Stimulated activated CD8-positive, alpha-beta memory T cell treated with anti-CD3 and anti-CD28 coated beads, Interleukin-12 subunit alpha, Interleukin-12 subunit beta, amount 100 ng/mL, for 1 hour (primary cell): ENCODE measurements around the gene INTS11.
A peak's percentile ranks its signal among the peaks of the same experiment; 100 is the strongest.
"Not testable (repeated sequence)": the region's sequence is repeated elsewhere in the genome, so short reads cannot be mapped to it uniquely, and the experiment has no call there.

Experiments used
- DNase-seq: peaks from one replicate; pipeline ENCODE4 v3.0.0-alpha.2; 2020; ENCODE audit warnings: low read depth

The INTS11 gene

DNA sequence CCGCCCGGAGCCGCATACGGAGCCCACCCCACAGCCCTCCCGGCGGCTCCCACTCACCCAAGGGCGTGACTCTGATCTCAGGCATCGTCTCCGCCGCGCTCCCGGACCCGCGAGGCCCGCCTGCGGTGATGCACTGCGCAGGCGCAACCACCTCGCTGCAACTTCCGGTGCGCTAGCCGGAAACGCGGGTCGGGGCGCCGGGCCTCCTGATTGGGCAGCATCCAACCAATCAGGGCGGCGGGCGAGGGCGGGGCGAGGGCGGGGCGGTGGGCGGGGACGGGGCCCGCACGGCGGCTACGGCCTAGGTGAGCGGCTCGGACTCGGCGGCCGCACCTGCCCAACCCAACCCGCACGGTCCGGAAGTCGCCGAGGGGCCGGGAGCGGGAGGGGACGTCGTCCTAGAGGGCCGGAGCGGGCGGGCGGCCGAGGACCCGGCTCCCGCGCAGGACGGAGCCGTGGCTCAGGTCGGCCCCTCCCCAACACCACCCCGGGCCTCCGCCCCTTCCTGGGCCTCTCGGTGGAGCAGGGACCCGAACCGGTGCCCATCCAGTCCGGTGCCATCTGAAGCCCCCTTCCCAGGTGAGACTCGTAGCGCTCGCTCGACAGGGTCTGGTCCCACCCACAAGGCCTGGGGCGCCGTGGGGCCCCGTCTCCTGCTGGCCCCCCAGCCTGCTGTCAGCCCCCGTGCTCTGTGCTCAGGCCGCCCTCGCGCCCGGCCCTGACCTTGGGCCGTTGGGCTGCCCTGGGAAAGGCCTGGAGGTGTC, at the start of gene INTS11, which contains the start of gene CPTP:
INTS11 (minus strand) TSS at position 137 of the 764 bp plus-strand sequence; CDS start at position 85, 52 bp downstream.
CPTP (plus strand) TSS at position 279 of the 764 bp plus-strand sequence. CDS start 2,109 bp downstream, outside the sequence.
- DNase-seq: peak; percentile 95

DNA sequence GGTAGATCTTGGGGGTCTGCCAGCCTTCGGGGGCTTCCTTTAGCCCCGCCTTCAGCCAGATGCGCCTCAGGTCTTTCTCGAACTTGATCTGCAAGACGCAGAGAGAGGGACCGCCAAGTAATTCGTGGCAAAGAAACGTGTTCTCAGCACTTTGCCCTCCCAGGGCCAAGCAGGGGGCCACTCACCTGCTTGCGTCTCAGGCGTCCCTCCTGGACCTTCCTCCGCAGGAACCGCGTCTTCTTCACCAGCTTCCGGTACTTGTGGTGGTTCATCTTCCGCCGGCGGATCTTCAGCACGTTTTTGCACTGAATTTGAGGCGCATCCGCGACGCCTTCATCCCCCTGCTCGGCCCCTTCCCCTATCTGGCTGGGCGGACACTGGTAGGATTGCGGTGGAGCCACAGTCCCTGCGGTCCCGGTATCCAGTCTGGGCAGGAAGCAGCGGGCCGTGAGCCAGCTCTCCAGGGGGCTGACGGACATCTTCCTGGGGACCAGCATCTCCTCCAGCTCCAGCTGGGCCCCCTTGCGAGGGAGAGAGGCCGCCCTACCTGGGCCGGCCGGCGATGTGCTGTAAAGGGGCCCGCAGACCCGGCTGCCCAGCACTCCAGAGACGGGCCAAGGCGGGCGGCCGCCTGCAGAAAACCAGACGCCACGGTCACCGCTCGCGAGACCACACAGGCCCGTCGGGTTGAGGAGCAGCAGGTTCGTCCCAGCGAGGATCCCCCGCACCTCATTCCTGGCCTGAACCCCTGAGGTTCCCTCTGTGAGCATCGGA, 49.5 kb upstream of the INTS11 start:
- DNase-seq: no peak

DNA sequence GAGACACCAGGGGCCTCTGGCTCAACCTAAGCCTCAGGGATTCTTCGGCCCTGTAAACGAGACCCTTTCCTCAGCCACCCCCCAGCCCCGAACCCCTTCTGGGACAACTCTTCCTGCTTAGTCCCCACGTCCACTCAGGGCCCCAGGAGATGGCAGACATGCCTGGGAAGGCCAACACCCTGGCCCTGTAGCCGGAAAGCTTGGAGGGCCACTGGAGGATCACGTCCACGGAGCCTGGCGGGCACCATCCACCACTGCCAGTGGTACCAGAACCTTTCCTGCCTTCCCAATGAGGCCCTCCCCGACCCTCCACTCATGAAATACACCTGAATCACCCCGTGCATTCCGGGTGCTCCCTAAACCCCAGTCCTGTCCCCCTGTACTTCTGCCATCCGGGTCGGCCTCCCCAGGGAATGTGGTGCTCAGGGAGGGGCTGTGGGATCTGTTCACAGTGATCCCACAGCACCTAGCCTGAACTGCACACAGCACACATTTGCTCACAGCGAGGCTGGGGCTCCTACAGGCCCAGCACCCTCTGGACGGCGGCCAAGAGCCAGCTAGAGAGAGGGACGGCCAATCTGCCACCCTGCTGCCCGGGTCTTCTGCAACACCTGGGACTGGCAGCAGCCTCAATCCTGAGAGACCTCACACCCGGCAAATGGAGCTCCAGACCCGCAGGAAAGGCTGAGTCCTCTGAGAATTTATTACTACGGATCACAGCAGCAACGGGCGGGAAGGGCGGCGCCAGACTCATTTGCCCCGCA, 48.8 kb upstream of the INTS11 start:
- no peak for DNase-seq

DNA sequence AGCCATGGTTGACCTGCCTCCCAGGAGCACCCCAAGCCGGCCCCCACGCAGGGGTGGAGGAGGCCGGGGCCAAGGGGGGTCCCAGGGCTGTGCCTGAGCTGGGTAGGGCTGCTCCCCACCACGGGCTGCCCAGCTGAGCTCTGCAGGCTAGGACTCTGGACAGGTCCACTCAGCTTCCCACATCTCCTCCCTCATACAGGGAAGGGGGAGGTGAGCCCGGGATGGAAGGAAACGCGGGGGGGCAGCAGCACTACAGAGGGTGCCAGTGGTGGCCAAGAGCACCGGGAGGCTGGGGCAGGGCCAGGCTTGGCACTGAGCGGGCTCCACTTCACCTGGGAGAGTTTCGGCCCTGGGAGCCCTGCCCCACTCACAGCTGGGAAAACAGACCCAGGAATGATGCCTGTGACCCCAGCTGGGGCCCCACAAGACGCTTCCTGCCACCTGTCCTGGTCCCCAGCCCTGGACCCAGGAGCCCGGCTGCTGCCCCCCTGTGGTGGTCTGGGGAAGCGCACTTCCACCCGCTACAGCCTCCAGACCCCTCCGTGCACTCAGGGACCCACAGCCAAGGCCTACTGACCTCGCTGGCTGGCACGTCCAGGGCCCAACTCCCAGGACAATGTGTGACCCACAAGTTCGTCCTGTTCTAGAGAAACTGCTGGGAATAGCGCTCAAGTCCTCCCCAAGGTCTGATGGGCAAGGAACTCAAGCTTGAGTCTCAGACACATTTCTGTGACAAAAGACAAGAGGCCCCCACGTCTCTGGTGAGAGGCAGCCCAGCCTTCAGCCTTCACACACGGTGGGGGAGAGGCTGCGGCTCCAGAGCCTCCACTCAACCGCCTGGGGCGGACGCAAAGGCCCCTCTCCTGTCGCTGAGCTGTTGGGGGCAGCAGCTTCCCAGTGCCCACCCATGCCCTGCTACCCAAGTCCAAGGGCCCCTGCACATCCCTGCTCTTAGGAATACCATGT, 47.6 kb upstream of the INTS11 start:
- DNase-seq: peak; percentile 55

DNA sequence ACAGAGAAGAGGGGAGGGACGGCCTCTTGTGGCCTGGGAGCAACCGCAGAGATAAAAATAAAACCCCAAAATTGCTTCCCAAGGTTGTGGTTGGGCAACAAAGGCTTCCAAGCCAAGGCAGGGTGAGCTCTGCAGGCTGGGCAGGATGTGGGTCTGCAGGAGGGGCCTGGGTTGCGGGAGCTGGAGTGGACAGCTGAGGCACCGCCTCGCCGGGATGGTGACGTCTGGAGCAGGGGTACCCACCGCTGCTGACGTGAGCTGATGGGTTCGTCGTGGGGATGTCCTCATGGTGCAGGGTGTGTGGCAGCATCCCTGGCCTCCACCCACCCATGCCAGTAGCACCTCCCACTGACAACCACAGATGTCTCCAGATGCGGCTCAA, 46.9 kb upstream of the INTS11 start:
- peak; percentile 34 for DNase-seq

DNA sequence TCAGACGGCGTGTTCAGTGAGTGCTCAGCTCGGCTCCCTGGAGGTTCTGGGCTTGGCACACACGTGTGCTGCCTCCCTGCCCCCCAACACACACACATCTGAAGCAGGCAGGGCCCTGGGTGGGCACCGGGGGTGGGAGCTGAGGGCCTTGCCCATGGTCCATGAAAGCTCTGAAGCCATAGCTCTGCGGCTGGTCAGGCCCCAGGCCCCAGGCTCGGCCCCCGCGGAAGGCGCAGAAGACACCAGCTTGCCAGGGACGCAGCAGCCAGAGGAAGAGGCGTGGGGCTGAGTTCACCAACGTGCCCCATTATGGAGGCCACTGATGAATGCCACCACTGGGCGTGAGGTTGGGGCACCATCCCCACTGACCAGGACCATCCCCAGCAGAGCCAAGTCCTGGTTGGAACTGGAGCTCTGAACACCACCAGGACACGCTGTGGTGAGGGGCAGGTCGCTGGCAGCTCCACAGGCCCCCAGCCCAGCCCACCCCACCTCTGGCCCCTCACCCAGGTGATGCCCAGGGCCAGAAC, 46.4 kb upstream of the INTS11 start:
- no peak for DNase-seq

DNA sequence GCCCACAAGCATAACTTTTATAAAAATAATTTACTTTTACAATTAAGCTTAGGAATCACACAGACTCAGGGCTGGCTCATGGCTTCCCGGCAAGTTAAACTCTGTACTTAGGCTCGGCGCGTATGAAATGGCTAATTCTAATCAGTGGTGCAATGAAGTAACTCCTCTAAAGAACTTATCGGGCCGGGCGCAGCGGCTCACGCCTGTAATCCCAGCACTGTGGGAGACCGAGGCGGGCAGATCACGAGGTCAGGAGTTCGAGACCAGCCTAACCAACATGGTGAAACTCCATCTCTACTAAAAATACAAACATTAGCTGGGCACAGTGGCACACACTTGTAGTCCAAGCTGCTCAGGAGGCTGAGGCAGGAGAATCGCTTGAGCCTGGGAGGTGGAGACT, 45.6 kb upstream of the INTS11 start:
- not testable (repeated sequence) for DNase-seq

DNA sequence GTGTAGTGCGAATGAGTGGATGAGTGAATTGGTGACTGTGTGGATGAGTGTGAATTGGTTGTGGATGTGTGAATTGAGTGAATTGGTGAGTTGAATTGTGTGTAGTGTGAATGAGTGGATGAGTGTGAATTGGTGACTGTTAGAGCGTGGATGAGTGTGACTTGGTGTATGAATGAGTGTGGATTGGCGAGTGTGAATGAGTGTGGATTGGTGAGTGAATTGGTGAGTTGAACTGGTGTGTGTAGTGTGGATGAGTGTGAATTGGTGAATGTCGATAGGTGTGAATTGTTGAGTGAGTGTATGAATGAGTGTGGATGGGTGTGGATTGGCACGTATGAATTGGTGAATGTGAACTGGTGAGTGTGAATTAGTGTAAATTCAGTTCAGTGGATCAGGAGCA, 42.9 kb upstream of the INTS11 start:
- DNase-seq: no peak

DNA sequence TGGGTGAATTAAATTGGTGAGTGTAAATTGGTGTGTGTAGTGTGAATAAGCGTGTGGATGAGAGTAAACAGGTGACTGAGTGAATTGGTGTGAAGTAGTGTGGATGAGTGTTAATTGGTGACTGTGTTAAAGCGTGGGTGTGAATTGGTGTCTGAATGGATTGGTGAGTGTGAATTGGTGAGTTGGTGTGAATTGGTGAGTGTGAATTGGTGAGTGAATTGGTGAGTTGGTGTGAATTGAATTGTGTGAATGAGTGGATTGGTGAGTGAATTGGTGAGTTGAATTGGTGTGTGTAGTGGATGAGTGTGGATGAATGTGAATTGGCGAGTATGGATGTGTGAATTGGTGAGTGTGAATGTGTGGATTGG, 42.2 kb upstream of the INTS11 start:
- no peak for DNase-seq

DNA sequence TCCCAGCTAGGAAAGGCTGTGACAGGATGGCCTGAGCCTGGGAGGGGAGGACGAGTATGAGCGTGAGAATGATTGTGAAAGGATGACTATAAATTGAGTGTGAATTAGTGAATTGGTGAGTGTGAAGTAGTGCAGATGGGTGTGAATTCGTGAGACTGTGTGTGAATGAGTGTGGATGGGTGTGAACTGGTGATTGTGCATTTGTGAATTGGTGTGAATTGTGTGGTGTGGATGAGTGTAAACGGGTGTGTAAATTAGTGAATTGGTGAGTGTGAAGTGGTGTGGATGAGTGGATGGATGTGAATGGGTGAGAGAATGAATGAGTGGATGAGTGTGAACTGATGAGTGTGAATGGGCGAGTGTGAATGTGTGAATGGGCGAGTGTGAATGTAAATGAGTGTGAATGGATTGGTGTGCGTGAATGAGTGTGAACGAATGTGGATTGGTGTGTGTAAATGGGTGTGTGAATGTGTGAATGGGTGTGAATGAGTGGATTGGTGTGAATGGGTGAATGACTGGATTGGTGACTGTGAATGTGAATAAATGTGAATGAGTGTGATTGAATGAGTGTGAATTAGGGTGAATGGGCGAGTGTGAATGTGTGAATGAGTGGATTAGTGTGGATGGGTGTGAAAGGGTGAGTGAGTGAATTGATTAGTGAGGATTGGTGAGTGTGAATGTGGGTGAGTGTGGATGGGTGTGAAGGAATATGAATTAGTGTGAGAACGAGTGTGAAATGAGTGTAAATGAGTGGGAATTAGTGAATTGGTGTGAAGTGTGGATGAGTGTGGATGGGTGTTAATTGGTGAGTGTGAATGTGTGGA, 41.6 kb upstream of the INTS11 start:
- no peak for DNase-seq

DNA sequence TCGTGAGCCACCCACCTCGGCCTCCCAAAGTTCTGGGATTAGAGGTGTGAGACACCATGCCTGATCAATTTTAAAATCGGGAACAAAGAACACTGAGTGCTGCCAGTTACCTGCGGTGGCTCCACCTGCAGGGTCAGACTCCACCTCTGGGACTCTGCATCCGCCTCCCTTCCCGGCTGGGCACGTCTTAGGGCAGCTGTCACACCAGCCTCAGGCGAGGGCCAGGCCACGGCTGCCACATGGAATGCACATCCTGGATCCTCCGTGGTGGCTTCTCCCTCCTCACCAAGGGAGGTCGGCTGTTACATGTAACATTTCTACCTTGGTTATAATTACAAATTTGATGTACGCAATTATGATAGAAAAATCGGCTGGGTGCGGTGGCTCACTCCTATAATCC, 39.8 kb upstream of the INTS11 start:
- DNase-seq: no peak

DNA sequence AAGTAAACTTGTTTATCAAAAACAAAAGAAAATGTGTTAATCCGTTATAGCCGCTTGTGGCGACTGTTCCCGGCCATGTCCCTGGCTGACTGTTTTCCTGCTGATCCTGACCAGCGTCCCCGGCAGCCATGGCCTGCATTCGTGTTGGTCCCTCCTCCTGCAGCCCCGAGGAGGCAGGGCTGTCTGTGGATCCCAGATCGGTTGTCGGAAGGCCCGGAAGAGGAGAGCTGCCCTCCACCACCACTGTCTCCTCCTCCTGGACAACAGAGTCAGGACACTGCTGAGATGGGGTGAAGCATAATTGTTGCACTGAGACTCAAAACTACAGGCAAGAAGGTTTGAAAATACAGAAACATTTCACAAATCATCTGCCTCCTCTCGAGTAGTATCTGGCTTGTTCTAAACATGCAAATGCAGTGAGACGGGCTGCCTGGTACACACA, 37.5 kb upstream of the INTS11 start:
- no peak for DNase-seq

DNA sequence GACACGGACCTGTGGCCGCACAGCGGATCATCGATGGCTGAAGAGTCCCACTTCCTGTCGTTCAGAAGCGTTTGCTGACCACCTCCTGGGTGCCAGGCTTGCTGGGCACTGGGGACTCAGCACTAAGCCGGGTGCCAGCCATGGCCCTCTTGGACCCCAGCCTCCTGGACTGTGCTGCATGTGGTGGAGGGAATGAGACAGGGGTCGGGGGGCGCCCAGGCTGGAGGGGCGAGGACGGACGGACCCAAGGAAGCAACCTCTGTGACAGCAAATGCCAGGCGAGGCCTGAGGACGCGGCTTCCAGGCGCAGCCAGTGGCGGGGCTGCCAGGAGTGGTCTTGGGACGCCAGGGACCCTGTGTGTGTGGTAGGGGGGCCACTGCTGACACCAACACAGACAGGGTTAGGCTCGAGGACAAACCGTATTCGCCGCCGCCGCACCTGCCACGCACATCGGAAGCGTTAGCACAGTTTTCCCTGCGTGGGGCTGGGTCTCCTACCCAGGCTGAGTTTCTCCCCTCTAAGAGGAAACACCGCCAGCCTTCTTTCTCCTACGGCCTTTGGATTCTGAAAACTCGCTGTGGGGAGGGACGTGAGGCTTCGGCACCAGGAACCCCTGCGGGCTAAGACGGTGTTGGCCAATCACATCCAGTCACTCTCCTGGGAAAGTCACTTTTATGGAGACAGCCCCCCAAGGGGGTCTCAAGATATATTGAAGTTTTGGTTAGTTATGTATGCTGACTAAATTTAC, 36.9 kb upstream of the INTS11 start:
- no peak for DNase-seq

DNA sequence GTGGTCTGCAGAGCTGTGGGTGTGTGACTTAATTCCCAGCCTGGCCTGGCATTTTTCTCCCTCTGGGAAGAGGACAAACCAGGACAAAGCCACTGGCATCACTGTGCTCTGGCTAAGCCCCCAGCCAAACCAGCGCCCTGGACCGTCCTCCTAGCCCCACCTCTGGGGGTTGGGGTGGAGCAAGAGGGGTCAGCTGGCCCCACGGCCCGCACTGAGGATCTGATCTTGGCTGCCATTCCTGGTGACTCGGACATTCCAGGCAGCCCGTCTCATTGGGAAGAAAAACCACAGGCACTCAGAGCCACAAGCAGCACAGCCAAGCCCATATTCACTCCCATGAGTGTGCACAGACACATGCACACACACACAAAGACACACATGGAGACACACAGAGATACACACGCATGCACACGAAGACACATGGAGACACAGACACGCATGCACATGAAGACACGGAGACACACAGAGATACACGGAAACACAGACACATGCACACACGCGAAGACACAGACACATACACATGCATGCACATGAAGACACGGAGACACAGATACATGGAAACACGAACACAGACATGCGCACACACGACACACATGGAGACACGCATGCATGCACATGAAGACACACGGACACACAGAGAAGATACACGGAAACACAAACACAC, 36.2 kb upstream of the INTS11 start:
- DNase-seq: no peak

DNA sequence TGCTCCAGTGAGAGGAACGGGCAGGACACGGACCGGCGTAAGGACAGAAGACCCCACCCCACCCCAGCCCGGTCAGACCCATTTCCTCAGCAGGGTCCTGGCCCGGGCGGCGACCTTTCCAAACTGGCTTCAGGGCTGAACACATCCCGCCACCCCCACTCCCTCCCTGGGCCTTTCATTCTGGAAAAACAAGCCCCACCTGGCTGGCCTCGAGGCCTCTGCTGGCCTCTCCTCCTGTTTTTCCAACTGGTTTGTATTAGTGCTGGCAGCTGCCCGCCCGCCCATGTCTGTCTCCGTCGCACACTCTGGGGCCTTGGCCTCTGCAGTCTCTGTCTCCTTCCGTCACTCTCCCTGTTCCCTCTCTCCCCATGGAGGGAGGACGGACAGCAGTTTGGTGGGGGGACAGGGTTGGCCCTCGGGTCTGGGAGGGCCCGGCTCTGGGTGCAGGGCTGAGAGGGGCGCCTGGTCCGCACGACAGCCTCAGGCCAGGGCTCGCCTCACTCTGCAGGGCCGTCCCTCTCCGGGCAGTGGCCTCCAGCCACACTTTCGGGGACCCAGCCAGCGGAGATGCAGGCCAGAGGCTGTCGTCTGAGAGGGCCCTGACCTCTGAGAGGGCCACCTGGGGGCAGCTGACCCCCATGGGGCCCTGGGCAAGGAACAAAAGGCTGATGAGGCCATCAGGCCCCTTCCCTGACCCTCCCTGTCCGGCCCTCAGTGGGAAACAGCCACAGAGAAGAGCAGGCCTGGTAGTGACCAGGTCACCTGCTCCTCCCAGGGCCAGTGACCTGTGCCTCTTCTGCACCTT, 35.4 kb upstream of the INTS11 start:
- no peak for DNase-seq

DNA sequence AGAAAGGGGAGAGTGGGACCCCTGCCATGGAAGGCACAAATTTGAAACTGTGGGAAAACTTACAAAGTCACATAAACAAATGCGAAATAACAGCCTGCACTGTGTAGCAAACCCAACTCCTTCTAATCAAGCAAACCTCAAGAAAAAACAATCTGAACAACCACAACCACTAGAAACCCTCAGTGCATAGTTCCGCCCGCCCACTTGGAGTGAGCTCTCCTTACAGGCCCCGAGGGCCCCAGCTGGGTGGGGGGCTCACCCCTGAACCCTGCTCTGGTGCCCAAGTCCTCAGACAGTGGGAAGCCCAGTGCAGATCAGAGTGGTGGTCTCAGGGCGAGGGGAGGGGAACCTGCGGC, 34.8 kb upstream of the INTS11 start:
- no peak for DNase-seq

DNA sequence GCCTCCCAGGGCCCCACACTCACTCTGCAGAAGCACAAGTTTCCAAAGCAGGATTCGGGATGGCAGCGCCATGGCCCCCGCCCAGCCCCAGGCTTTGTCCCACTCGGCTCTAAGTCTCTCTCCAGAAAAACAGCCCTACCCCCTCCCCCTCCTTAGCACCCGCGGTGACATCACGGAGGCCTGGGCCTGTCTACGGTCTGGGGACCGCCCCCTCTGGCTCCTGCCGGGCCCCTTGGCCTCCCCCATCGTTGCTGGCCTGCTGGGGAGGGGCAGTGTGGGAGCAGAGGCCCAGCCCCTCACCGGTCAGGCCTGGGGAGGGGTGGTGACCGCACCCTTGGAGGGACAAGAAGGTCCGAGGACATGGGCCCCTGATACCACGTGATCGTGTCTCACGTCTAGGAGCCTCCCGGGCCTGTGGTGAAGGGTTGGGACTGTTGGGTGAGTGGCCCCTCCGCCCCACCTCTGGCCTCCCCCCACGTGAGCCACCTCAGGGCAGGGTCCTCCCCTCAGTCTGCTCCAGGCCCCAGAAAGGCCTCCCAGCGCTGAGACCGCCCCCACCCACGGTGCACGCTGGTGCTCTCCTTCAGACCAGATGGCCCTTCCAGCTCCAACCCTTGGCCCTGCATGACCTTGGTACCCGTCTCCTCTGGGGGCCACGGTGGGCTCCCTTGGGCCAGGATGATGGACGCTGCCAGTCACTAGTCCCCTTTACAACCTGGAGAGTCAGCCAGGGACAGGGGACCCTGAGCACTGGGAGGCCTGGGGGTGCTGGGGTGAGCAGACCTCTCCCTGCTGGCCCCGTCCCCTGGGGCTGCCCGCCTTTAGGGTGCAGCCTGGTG, 34.2 kb upstream of the INTS11 start, which contains the start of gene MXRA8:
MXRA8 (minus strand) TSS at position 123 of the 839 bp plus-strand sequence; CDS start at position 72, 51 bp downstream.
- no peak for DNase-seq
